Body of pancreas (tissue), 4 donors: ENCODE results near the gene MUC12. TPM values are rescaled to one million over a fixed set of nuclear protein-coding genes. Genes with fewer than 3 reads are reported as not detected.
A peak's percentile ranks its signal among the peaks of the same experiment; 100 is the strongest.
"Not testable (repeated sequence)": the region's sequence is repeated elsewhere in the genome, so short reads cannot be mapped to it uniquely, and the experiment has no call there.

Experiments used
- ATAC-seq: fragments of 150-250 bp; one replicate; pipeline ENCODE4 v1.9.1; 2016
- DNase-seq, 4 donors: peaks; one replicate each; pipeline ENCODE4 v3.0.0-alpha.2; 2019
- H3K27ac ChIP-seq, 4 donors: fragments of 200-600 bp; sonication (generic); 1 replicate in 3 of 4; 2 replicates in 1 of 4; pipeline versions ENCODE4 v1.5.1 to v1.6.1; 2016 to 2019; ENCODE audit warnings: mild to moderate bottlenecking in 1 of 4, mixed read lengths in 1 of 4, moderate library complexity in 1 of 4
- H3K27me3 ChIP-seq, 2 donors: fragments of 200-600 bp; sonication (generic); one replicate each; pipeline ENCODE4 v1.6.0; 2016; ENCODE audit warnings: mild to moderate bottlenecking in 1 of 2
- H3K36me3 ChIP-seq, 2 donors: fragments of 200-600 bp; sonication (generic); replicated peaks in 1 of 2; 2 replicates each; pipeline ENCODE4 v1.5.1; 2016; ENCODE audit warnings: low read depth in 2 of 2; ENCODE audit not compliant: insufficient read depth in 1 of 2
- H3K4me1 ChIP-seq: fragments of 200-600 bp; sonication (generic); one replicate; pipeline ENCODE4 v1.6.0; 2016
- H3K4me3 ChIP-seq, 2 donors: fragments of 200-600 bp; sonication (generic); 1 replicate in 1 of 2; 2 replicates in 1 of 2; pipeline ENCODE4 v1.5.1; 2016 to 2019
- H3K9me3 ChIP-seq, 3 donors: fragments of 200-600 bp; sonication (generic); 1 replicate in 2 of 3; 2 replicates in 1 of 3; pipeline ENCODE4 v1.5.1; 2016
- POLR2A ChIP-seq, 3 donors: fragments of 450-650 bp; IDR thresholded peaks; one replicate each; pipeline ENCODE4 v1.6.1; 2016; ENCODE audit warnings: antibody characterized with exemption in 3 of 3, mild to moderate bottlenecking in 2 of 3
- WGBS, 2 donors: methylation state at CpG; one replicate each; pipeline ENCODE4 v1.1.5; 2017; 5-methylcytosine and 5-hydroxymethylcytosine counted together
- intact Hi-C: fragments of 100-400 bp; cut with DNase I; formaldehyde crosslinking; loops from one replicate; pipeline ENCODE4 v1.15.1; 2023
- total RNA-seq, 2 donors: library from RNA; depleted of rRNA; stranded (reverse); fragments of >200 nt; gene quantifications; one replicate each; pipeline ENCODE4 v1.1.0, GENCODE V29; 2016
- TF ChIP-seq, protein P1 (sequence below), 7 experiments: fragments of 450-650 bp in 4 of 7; fragments of 200-600 bp in 3 of 7; sonication (generic) in 3 of 7; IDR thresholded peaks; one replicate each; pipeline ENCODE4 v1.5.1; 2016 to 2019; ENCODE audit warnings: antibody characterized with exemption in 7 of 7

Gene MUC12
- total RNA-seq, 2 donors from 2014 or later: not detected

DNA sequence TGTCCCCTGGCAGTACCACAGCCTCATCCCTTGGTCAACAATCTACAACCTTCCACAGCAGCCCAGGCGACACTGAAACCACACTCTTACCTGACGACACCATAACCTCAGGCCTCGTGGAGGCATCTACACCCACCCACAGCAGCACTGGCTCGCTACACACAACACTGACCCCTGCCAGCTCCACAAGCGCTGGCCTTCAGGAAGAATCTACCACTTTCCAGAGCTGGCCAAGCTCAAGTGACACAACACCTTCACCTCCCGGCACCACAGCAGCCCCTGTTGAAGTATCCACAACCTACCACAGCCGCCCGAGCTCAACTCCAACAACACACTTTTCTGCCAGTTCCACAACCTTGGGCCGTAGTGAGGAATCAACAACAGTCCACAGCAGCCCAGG is 30.0 kb downstream of the MUC12 start:
- H3K4me3 ChIP-seq, DNase-seq, H3K9me3 ChIP-seq, intact Hi-C loops, H3K27ac ChIP-seq, H3K4me1 ChIP-seq, H3K27me3 ChIP-seq, H3K36me3 ChIP-seq: not testable (repeated sequence)
- peak; percentile 33 for ATAC-seq
- no CpG with 5 or more reads among the region's 9 CpGs for WGBS, 2 donors

DNA sequence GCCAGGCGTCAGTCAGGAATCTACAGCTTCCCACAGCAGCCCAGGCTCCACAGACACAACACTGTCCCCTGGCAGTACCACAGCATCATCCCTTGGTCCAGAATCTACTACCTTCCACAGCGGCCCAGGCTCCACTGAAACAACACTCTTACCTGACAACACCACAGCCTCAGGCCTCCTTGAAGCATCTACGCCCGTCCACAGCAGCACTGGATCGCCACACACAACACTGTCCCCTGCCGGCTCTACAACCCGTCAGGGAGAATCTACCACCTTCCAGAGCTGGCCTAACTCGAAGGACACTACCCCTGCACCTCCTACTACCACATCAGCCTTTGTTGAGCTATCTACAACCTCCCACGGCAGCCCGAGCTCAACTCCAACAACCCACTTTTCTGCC is 30.7 kb downstream of the MUC12 start:
- DNase-seq, H3K27me3 ChIP-seq, H3K27ac ChIP-seq, H3K9me3 ChIP-seq, H3K4me1 ChIP-seq, H3K4me3 ChIP-seq, intact Hi-C loops, ATAC-seq, H3K36me3 ChIP-seq: not testable (repeated sequence)
- 76 to 77% methylated on average over 8 to 10 of the region's 10 CpGs for WGBS, 2 donors

- intact Hi-C loops, H3K27me3 ChIP-seq, DNase-seq, H3K27ac ChIP-seq, H3K4me1 ChIP-seq, H3K4me3 ChIP-seq, H3K9me3 ChIP-seq, H3K36me3 ChIP-seq, ATAC-seq: not testable (repeated sequence)
- 79 to 92% methylated on average over 2 to 5 of the region's 8 CpGs for WGBS, 2 donors
Measured at GRCh38 chr7:101002333-101002732, 33.0 kb downstream of the MUC12 start.

- intact Hi-C loops, H3K27me3 ChIP-seq, H3K4me1 ChIP-seq, H3K36me3 ChIP-seq, ATAC-seq, DNase-seq, H3K27ac ChIP-seq, H3K9me3 ChIP-seq, H3K4me3 ChIP-seq: not testable (repeated sequence)
- WGBS, 2 donors: 56 to 67% methylated on average over 2 of the region's 2 CpGs
Measured at GRCh38 chr7:101007361-101007760, 38.0 kb downstream of the MUC12 start.

GRCh38 chr7:101009629-101010028 is 40.3 kb downstream of the MUC12 start:
- TF ChIP-seq, protein P1, sequence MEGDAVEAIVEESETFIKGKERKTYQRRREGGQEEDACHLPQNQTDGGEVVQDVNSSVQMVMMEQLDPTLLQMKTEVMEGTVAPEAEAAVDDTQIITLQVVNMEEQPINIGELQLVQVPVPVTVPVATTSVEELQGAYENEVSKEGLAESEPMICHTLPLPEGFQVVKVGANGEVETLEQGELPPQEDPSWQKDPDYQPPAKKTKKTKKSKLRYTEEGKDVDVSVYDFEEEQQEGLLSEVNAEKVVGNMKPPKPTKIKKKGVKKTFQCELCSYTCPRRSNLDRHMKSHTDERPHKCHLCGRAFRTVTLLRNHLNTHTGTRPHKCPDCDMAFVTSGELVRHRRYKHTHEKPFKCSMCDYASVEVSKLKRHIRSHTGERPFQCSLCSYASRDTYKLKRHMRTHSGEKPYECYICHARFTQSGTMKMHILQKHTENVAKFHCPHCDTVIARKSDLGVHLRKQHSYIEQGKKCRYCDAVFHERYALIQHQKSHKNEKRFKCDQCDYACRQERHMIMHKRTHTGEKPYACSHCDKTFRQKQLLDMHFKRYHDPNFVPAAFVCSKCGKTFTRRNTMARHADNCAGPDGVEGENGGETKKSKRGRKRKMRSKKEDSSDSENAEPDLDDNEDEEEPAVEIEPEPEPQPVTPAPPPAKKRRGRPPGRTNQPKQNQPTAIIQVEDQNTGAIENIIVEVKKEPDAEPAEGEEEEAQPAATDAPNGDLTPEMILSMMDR (IDR thresholded peaks at IDR 0.05): no peak
- TF ChIP-seq POLR2A (IDR thresholded peaks at IDR 0.05): no peak
- ATAC-seq: no peak
- no peak for DNase-seq
- H3K4me1 ChIP-seq: no peaks in the 10 kb centered on the region
- H3K9me3 ChIP-seq: no peaks in the 10 kb centered on the region
- H3K4me3 ChIP-seq: no peak overlapping the region
- no peaks in the 10 kb centered on the region for H3K27me3 ChIP-seq
- H3K36me3 ChIP-seq: no peaks in the 10 kb centered on the region
- WGBS, 2 donors: 63 to 67% methylated on average over 5 of the region's 5 CpGs
- H3K27ac ChIP-seq: no peak overlapping the region
- intact Hi-C loops: no loop called here

DNA sequence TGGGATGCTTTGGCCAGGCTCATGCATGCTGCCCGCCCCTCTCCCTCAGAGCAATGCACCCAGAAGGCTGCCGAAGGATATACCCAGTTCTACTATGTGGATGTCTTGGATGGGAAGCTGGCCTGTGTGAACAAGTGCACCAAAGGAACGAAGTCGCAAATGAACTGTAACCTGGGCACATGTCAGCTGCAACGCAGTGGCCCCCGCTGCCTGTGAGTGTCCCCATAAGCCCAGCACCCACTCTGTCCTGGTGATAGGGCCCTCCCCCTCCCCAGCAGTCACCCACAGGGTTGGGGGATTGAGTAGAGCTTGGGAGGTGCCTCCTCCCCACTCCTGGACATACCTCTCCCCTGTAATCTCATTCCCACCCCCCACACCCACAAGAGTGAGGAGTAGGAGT is 43.6 kb downstream of the MUC12 start:
- TF ChIP-seq, protein P1 (IDR thresholded peaks at IDR 0.05): no peak
- no peak for TF ChIP-seq POLR2A (IDR thresholded peaks at IDR 0.05)
- ATAC-seq (no peak), DNase-seq (no peak)
- peaks cover 4% of the 10 kb centered on the region for H3K4me1 ChIP-seq
- no peaks in the 10 kb centered on the region for H3K36me3 ChIP-seq
- intact Hi-C loops: no loop called here
- H3K4me3 ChIP-seq: no peak overlapping the region
- 86% methylated on average over 6 of the region's 6 CpGs; no CpG with 5 or more reads in 1 of the 2 donors for WGBS, 2 donors
- H3K27ac ChIP-seq: no peak overlapping the region
- H3K9me3 ChIP-seq: no peaks in the 10 kb centered on the region
- peaks cover 0 to 4% of the 10 kb centered on the region in 2 donors for H3K27me3 ChIP-seq

GRCh38 chr7:101015626-101016025 is 46.3 kb downstream of the MUC12 start:
- TF ChIP-seq, protein P1 (IDR thresholded peaks at IDR 0.05): no peak
- TF ChIP-seq POLR2A (IDR thresholded peaks at IDR 0.05): no peak
- Histone ChIP-seq H3K4me3 (no peak overlapping the region), H3K27me3 (peaks cover 0 to 4% of the 10 kb centered on the region in 2 donors), H3K36me3 (no peaks in the 10 kb centered on the region), H3K9me3 (no peaks in the 10 kb centered on the region), H3K27ac (no peak overlapping the region), H3K4me1 (peaks cover 4% of the 10 kb centered on the region)
- ATAC-seq (no peak), DNase-seq (no peak)
- intact Hi-C loops: no loop called here
- 54 to 56% methylated on average over 5 to 8 of the region's 8 CpGs for WGBS, 2 donors
